COR-L47 (cell line): Measurements from ENCODE around the gene TPSG1.
"Not testable (repeated sequence)": the region's sequence is repeated elsewhere in the genome, so short reads cannot be mapped to it uniquely, and the experiment has no call there.

Experiments used
- DNase-seq: peaks from one replicate; lab custom pipeline; 2025; lab: John Stamatoyannopoulos, UW

Gene TPSG1

GRCh38 chr16:1215574-1216295 lies 9.3 kb downstream of the TPSG1 start:
- DNase-seq: no peak

GRCh38 chr16:1214719-1215118 lies 10.3 kb downstream of the TPSG1 start:
- DNase-seq: no peak

- no peak for DNase-seq
These were observed 11.2 kb downstream of the TPSG1 start for GRCh38 chr16:1213796-1214372.

DNA sequence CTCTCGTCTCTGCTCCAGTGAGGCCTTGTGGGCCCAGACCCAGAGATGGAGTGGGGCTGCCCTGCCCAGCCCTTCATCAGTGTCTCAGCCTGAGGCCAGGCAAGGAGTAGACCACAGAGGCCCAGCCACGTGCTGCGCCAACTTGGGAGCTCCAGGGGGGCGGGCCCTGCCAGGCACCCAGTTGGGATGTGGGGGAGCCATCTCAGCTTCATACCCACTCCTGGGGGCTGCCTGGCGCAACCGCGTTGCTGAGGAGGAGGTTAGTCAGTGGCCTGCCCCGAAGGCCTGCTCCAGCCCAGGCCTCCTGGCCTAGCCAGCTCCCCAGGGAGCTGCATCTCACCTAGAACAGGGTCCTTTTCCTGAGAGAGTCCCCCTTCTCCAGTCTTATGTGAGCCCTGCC lies 11.8 kb downstream of the TPSG1 start:
- DNase-seq: no peak

GRCh38 chr16:1212616-1213194 lies 12.4 kb downstream of the TPSG1 start:
- no peak for DNase-seq

GRCh38 chr16:1211451-1212268 lies 13.4 kb downstream of the TPSG1 start:
- DNase-seq: no peak

GRCh38 chr16:1210461-1210860 lies 14.6 kb downstream of the TPSG1 start:
- DNase-seq: no peak

GRCh38 chr16:1209081-1209480 lies 16.0 kb downstream of the TPSG1 start:
- DNase-seq: no peak

GRCh38 chr16:1208239-1208830 lies 16.7 kb downstream of the TPSG1 start:
- DNase-seq: no peak

GRCh38 chr16:1206786-1207185 lies 18.3 kb downstream of the TPSG1 start:
- DNase-seq: no peak

GRCh38 chr16:1206326-1206725 lies 18.7 kb downstream of the TPSG1 start:
- no peak for DNase-seq

DNA sequence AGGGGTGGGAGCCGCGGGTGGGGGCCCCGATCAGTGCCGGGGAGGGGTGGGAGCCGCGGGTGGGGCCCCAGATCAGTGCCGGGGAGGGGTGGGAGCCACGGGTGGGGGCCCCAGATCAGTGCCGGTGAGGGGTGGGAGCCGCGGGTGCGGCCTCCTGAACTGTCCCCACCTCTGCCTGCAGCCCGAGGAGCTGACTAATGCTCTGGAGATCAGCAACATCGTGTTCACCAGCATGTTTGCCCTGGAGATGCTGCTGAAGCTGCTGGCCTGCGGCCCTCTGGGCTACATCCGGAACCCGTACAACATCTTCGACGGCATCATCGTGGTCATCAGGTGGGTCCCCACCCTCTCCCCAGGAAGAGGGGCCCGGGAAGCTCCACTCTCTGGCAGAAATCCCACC lies 20.1 kb downstream of the TPSG1 start:
- DNase-seq: no peak

DNA sequence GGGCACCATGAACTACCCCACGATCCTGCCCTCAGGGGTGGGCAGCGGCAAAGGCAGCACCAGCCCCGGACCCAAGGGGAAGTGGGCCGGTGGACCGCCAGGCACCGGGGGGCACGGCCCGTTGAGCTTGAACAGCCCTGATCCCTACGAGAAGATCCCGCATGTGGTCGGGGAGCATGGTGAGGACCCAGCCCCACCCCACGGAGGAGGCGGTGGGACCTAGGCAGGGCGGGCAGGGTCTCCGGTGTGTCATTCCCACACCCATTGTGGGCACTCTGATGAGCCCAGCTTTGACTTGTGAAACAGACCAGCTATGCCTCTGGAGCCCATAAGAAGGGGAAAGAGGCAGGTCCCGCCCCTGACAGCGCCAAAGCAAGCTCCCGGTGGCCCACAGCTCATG lies 22.8 kb downstream of the TPSG1 start:
- DNase-seq: no peak

DNA sequence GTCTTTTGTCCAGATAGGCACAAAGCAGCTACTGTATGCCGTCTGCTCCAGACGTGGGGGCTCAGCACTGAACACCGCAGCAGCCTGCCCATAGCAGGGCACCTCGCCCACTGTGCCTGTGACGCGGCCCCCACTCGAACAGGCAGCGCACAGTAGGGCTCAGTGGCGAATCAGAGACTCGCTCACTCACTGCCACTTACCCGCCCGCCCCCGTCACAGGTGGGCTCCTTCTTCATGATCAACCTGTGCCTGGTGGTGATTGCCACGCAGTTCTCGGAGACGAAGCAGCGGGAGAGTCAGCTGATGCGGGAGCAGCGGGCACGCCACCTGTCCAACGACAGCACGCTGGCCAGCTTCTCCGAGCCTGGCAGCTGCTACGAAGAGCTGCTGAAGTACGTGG lies 23.6 kb downstream of the TPSG1 start:
- no peak for DNase-seq

- no peak for DNase-seq
These were observed 24.9 kb downstream of the TPSG1 start for GRCh38 chr16:1200014-1200627.

DNA sequence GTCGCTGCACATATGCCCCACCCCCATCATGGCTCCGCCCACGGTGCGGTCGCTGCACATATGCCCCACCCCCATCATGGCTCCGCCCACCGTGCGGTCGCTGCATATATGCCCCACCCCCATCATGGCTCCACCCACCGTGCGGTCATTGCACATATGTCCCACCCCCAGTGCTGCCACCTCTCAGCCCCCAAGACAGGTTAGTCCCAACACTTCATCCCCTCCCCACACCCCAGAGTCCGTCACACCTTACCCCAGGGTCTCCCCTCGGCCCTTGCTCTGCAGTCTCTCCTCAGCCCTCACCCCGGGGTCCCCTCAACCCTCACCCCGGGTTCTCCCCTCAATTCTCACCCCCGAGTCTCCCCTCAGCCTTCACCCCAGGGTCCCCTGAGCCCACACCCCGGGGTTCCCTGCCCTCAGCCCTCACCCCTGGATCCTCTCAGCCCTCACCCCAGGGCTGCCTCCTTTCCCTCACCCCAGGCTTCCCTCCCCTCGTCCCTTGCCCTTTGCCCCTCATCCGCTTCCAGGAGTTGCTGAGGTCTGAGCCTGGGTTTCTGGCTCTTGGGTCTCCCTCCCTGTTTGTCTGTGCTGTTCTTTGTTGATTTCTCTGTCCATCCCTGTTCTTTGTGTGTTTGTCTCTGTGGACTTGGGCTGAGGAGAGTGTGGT lies 25.6 kb downstream of the TPSG1 start:
- no peak for DNase-seq

DNA sequence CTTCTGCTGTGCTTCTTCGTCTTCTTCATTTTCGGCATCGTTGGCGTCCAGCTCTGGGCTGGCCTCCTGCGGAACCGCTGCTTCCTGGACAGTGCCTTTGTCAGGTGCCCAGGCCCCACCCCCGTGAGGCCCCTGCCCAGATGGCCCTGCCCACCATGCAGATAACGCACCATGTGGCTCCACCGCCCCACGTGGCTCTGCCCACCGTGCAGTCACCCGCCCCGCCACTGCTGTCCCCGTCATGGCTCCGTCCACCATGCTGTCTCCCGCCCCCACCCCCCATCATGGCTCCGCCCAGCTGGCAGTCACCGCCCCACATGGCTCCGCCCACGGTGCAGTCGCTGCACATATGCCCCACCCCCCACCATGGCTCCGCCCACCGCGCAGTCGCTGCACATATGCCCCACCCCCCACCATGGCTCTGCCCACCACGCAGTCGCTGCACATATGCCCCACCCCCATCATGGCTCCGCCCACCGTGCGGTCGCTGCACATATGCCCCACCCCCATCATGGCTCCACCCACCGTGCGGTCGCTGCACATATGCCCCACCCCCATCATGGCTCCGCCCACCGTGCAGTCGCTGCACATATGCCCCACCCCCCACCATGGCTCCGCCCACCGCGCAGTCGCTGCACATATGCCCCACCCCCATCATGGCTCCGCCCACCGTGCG lies 26.3 kb downstream of the TPSG1 start:
- not testable (repeated sequence) for DNase-seq

GRCh38 chr16:1198194-1198593 lies 26.9 kb downstream of the TPSG1 start:
- no peak for DNase-seq

DNA sequence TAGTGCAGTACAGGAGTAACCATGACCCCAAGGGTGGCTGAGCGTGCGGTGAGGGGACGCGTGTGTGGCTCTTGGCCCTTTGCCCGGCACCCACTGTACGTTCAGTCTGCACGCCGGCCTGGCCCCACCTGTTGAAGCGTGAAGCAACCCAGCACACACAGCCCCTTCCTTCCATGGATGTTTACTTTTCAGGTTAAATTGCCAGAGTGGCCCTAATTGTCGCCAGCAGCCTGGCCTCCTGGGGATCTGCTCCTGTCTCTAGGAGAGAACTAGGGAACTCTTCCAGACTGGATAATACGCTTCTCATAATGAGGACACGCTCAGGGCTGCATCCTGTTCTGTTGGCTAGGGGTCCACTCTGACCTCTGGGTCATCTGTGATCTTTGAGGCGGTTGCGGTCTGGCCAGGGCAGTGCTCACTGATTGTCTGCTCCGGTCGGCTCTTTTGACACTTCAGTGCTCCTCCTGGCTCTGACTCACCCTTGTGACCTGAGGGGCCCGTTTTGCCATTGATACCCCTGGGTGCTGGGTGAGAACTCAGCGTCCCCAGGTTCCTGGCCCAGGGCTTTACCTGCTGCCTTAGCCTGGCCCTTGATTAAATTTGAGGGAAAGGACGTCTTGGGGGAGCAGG lies 27.7 kb downstream of the TPSG1 start:
- DNase-seq: peak; percentile 96

GRCh38 chr16:1196494-1196893 lies 28.6 kb downstream of the TPSG1 start:
- no peak for DNase-seq

- no peak for DNase-seq
These were observed 29.7 kb downstream of the TPSG1 start for GRCh38 chr16:1195393-1195666.
